Vagina (tissue), 2 donors: ENCODE measurements around the gene GTPBP6. TPM values are rescaled to one million over a fixed set of nuclear protein-coding genes. Genes with fewer than 3 reads are reported as not detected.
"Not testable (repeated sequence)": the region's sequence is repeated elsewhere in the genome, so short reads cannot be mapped to it uniquely, and the experiment has no call there.

Experiments
- DNase-seq, 2 donors: peaks; one replicate each; pipeline ENCODE4 v3.0.0-alpha.2; 2017; ENCODE audit errors: extremely low spot score in 2 of 2
- H3K27ac ChIP-seq: fragments of 200-600 bp; sonication (generic); one replicate; pipeline ENCODE4 v1.5.1; 2019
- H3K27me3 ChIP-seq: fragments of 200-600 bp; sonication (generic); one replicate; pipeline ENCODE4 v1.5.1; 2019
- H3K36me3 ChIP-seq, 2 donors: fragments of 200-600 bp; sonication (generic); one replicate each; pipeline ENCODE4 v1.5.1; 2017 to 2019
- H3K4me1 ChIP-seq: fragments of 200-600 bp; sonication (generic); one replicate; pipeline ENCODE4 v1.5.1; 2019
- H3K4me3 ChIP-seq, 2 donors: fragments of 200-600 bp; sonication (generic); 1 replicate in 1 of 2; 2 replicates in 1 of 2; pipeline ENCODE4 v1.5.1; 2016 to 2019
- H3K9me3 ChIP-seq: fragments of 200-600 bp; sonication (generic); one replicate; pipeline ENCODE4 v1.5.1; 2019
- POLR2A ChIP-seq, 2 donors: fragments of 450-650 bp; IDR thresholded peaks; one replicate each; pipeline ENCODE4 v1.6.1; 2017; ENCODE audit warnings: antibody characterized with exemption in 2 of 2, mild to moderate bottlenecking in 2 of 2, moderate library complexity in 2 of 2
- POLR2AphosphoS5 ChIP-seq, 2 donors: sonication (generic); formaldehyde crosslinking; IDR thresholded peaks; one replicate each; pipeline ENCODE4 v1.9.0; 2017; ENCODE audit warnings: antibody characterized with exemption in 2 of 2, mild to moderate bottlenecking in 2 of 2, low read depth in 1 of 2; ENCODE audit not compliant: insufficient read depth in 1 of 2
- intact Hi-C: fragments of 100-400 bp; cut with DNase I; formaldehyde crosslinking; loops from one replicate; pipeline ENCODE4 v1.15.1; 2023
- total RNA-seq: library from RNA; depleted of rRNA; stranded (reverse); fragments of >200 nt; gene quantifications from one replicate; pipeline ENCODE4 v1.2.3, GENCODE V29; 2016
- TF ChIP-seq, protein P1 (sequence below), 3 experiments: fragments of 450-650 bp in 2 of 3; fragments of 200-600 bp in 1 of 3; sonication (generic) in 1 of 3; IDR thresholded peaks; one replicate each; pipeline ENCODE4 v1.5.1; 2017 to 2019; ENCODE audit warnings: antibody characterized with exemption in 3 of 3, mild to moderate bottlenecking in 2 of 3, moderate library complexity in 2 of 3

GTPBP6 gene
- total RNA-seq, 1 donor from 2014 or later = 30.9 TPM

DNA sequence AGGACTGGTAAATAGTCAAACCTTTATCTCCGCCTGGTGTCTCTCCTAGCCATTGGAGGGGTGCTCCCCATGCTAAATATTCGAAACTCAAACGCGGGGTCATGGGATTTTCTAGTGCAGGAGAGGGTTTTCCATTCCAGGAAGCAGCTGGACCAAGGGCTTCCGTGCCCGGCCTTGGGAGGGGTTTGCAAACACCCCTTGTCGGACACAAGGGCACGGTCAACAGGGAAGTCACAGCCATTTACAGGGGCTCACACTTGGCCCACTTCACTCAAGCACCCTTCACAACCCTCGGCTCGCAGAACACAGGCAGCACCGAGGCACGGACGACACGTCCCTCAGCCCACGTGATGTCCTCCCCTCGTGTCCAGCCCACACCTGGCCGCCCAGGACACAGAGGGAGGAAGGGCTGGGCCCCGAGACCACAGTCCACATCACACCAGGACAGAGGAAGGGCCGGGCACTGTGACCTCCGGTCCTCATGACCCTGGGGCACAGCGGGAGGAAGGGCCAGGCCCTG is 47.7 kb downstream of the GTPBP6 start:
- Histone ChIP-seq H3K27ac (no peak overlapping the region), H3K4me3 (no peak overlapping the region), H3K27me3 (no peaks in the 10 kb centered on the region), H3K4me1 (peaks cover 7% of the 10 kb centered on the region), H3K9me3 (no peaks in the 10 kb centered on the region), H3K36me3 (no peaks in the 10 kb centered on the region)
- DNase-seq = no peak
- intact Hi-C loops = no loop called here
- TF ChIP-seq, protein P1, sequence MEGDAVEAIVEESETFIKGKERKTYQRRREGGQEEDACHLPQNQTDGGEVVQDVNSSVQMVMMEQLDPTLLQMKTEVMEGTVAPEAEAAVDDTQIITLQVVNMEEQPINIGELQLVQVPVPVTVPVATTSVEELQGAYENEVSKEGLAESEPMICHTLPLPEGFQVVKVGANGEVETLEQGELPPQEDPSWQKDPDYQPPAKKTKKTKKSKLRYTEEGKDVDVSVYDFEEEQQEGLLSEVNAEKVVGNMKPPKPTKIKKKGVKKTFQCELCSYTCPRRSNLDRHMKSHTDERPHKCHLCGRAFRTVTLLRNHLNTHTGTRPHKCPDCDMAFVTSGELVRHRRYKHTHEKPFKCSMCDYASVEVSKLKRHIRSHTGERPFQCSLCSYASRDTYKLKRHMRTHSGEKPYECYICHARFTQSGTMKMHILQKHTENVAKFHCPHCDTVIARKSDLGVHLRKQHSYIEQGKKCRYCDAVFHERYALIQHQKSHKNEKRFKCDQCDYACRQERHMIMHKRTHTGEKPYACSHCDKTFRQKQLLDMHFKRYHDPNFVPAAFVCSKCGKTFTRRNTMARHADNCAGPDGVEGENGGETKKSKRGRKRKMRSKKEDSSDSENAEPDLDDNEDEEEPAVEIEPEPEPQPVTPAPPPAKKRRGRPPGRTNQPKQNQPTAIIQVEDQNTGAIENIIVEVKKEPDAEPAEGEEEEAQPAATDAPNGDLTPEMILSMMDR (IDR thresholded peaks at IDR 0.05) = no peak
- TF ChIP-seq POLR2AphosphoS5 (IDR thresholded peaks at IDR 0.05; ENCODE audit: insufficient read depth in 1 of 2, low read depth in 1 of 2) (no peak), POLR2A (IDR thresholded peaks at IDR 0.05) (no peak)

DNA sequence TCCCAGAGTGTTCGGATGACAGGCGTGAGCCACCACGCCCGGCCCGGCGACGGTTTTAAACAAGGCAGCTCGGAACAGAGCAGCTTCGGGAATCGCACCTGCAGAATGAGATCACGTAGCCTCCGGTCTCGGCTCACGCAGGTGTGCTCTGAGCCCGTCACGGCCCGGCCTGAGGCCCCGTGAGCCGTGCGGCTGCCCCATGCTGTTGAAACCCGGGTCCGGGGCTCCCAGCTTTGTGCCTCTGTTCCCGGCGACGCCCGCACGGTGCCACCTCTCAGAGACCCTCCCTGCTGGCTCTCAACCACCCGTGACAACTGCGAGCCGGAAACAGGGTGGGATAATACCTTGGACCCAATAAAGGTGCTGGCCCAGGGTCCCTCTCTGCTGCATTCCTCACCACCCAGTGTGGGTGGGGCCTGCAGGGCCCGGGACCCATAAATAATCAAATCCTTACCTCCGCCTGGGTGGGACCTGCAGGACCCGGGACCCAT is 50.8 kb downstream of the GTPBP6 start:
- no peak overlapping the region for H3K27ac ChIP-seq
- no peaks in the 10 kb centered on the region for H3K36me3 ChIP-seq
- DNase-seq = no peak
- no peaks in the 10 kb centered on the region for H3K9me3 ChIP-seq
- no peaks in the 10 kb centered on the region for H3K27me3 ChIP-seq
- intact Hi-C loops = no loop called here
- no peaks in the 10 kb centered on the region for H3K4me1 ChIP-seq
- TF ChIP-seq POLR2A (IDR thresholded peaks at IDR 0.05) (no peak), POLR2AphosphoS5 (IDR thresholded peaks at IDR 0.05; ENCODE audit: insufficient read depth in 1 of 2, low read depth in 1 of 2) (no peak)
- TF ChIP-seq, protein P1 (IDR thresholded peaks at IDR 0.05) = no peak
- H3K4me3 ChIP-seq = no peak overlapping the region

DNA sequence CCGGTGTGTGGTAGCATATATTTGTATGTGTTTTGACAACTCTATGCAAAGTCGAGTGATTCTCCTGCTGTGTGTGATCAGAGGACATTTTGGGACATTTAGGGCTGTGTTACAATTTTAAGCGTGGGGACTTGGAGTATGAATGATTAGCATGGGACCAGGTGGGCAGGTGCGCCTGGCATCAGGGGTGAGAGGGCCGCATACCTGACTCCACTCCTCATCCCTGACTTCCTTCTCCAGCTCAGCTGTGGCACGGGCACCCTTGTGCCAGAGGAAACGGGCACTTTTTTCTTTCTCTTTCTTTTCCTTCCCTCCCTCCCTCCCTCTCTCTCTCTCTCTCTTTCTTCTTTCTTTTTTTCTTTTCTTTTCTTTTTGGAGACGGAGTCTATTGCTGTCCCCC is 53.1 kb downstream of the GTPBP6 start:
- Histone ChIP-seq H3K27ac (no peak overlapping the region), H3K9me3 (no peaks in the 10 kb centered on the region), H3K27me3 (no peaks in the 10 kb centered on the region), H3K36me3 (no peaks in the 10 kb centered on the region), H3K4me3 (no peak overlapping the region), H3K4me1 (no peaks in the 10 kb centered on the region)
- intact Hi-C loops = no loop called here
- no peak for TF ChIP-seq POLR2AphosphoS5 (IDR thresholded peaks at IDR 0.05; ENCODE audit: insufficient read depth in 1 of 2, low read depth in 1 of 2)
- TF ChIP-seq, protein P1 (IDR thresholded peaks at IDR 0.05) = no peak
- TF ChIP-seq POLR2A (IDR thresholded peaks at IDR 0.05) = no peak
- DNase-seq = no peak

DNA sequence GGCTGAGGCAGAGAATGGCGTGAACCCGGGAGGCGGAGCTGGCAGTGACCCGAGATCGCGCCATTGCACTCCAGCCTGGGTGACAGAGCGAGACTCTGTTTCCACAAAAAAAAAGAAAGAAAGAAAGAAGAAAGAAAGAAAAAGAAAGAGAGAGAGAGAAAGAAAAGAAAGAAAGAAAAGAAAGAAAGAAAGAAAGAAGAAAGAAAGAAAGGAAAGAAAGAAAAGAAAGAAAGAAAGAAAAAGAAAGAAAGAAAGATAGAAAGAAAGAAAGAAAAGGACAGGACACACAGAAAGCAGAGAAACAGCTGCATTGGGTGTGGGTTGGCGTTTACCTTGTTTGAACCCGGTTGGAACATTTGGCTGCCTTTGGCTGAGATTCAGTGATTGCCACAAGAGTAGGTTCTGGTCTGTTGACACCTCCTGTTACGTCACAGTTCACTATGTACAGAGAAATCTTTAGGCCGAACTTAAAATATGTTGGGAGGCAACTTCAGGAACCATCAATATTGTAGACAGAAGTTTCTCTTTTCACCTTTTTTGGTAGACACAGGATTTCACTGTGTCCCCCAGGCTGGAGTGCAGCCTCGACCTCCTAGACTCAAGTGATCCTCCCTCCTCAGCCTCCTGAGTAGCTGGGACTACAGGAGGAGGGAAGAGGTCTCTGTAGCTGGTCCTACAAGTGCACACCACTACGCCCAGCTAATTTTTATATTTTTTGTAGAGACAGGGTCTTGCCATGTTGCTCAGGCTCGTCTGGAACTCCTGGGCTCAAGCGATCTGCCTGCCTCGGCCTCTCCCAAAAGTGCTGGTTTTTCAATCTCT is 53.8 kb downstream of the GTPBP6 start:
- Histone ChIP-seq H3K9me3 (no peaks in the 10 kb centered on the region), H3K27me3 (no peaks in the 10 kb centered on the region), H3K4me3 (no peak overlapping the region), H3K27ac (no peak overlapping the region), H3K4me1 (no peaks in the 10 kb centered on the region), H3K36me3 (no peaks in the 10 kb centered on the region)
- DNase-seq = no peak
- intact Hi-C loops = no loop called here
- TF ChIP-seq POLR2A (IDR thresholded peaks at IDR 0.05) (no peak), POLR2AphosphoS5 (IDR thresholded peaks at IDR 0.05; ENCODE audit: insufficient read depth in 1 of 2, low read depth in 1 of 2) (no peak)
- TF ChIP-seq, protein P1 (IDR thresholded peaks at IDR 0.05) = no peak

DNA sequence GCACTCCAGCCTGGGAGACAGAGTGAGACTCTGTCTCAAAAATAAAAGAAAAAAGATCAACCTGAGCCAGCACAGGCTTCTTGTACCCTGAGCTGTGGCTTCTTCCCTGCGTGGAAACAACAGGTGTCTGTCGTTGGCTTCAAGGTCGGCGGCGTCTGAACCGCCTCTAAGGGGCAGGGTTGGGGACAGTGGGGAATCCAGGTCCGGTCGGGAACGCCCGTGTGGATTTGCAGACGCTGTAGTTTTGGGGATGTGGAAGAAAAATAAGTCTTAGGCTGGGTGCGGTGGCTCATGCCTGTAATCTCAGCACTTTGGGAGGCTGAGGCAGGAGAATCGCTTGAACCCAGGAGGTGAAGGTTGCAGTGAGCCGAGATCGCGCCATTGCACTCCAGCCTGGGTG is 54.6 kb downstream of the GTPBP6 start:
- intact Hi-C loops, H3K27ac ChIP-seq, H3K27me3 ChIP-seq, H3K9me3 ChIP-seq, H3K36me3 ChIP-seq, DNase-seq, H3K4me3 ChIP-seq, H3K4me1 ChIP-seq: not testable (repeated sequence)
